IMR-90 (cell line): ENCODE data around the gene PAX9. TPM values are rescaled to one million over a fixed set of nuclear protein-coding genes. Genes with fewer than 3 reads are reported as not detected.

Experiments used
- ATAC-seq: fragments of 200-7000 bp; cut with Tn5 transposase; 2 replicates; pipeline ENCODE4 v1.9.1; 2020; ENCODE audit warnings: low read depth, mild to moderate bottlenecking, moderate library complexity
- BruUV-seq: library from RNA; stranded (reverse); fragments of 400-500 nt; replicated peaks from 2 replicates; lab custom pipeline; 2021; lab: Mats Ljungman, UMichigan
- CTCF ChIA-PET: fragments of 300-600 bp; formaldehyde crosslinking; extraction: SDS; loops from one replicate; lab custom pipeline; 2021; ENCODE audit warnings: antibody characterized with exemption; lab: Yijun Ruan, JAX
- POLR2A ChIA-PET: fragments of 300-600 bp; sonication (Branson Sonifier 250); formaldehyde crosslinking; loops from one replicate; lab custom pipeline; 2022; ENCODE audit warnings: antibody characterized with exemption; ENCODE audit not compliant: unreplicated experiment; lab: Charles Lee
- DNase-seq: peaks from one replicate; pipeline ENCODE4 v3.0.0; 2013
- H2AFZ ChIP-seq: replicated peaks from 2 replicates; pipeline ENCODE3; 2013; ENCODE audit warnings: low read length, mild to moderate bottlenecking; ENCODE audit not compliant: poor library complexity
- H2AK5ac ChIP-seq: 2 replicates; pipeline ENCODE4 v1.6.1; 2013; ENCODE audit warnings: low read depth, low read length, inconsistent platforms
- H2AK9ac ChIP-seq: replicated peaks from 2 replicates; pipeline ENCODE3; 2013; ENCODE audit warnings: mild to moderate bottlenecking, low read depth, low read length, moderate library complexity; ENCODE audit not compliant: poor library complexity
- H2BK120ac ChIP-seq: 2 replicates; pipeline ENCODE4 v1.6.1; 2013; ENCODE audit warnings: low read depth, low read length, inconsistent platforms
- H2BK15ac ChIP-seq: 3 replicates; pipeline ENCODE4 v1.6.1; 2013; ENCODE audit warnings: low read depth, low read length, inconsistent platforms
- H2BK20ac ChIP-seq: 2 replicates; pipeline ENCODE4 v1.6.1; 2013; ENCODE audit warnings: low read depth, mild to moderate bottlenecking, inconsistent platforms, low read length, moderate library complexity
- H2BK5ac ChIP-seq: 2 replicates; pipeline ENCODE4 v1.6.1; 2013; ENCODE audit warnings: mild to moderate bottlenecking, low read depth, low read length, inconsistent platforms; ENCODE audit not compliant: poor library complexity, severe bottlenecking
- H3K14ac ChIP-seq: replicated peaks from 2 replicates; pipeline ENCODE4 v1.6.1; 2013; ENCODE audit warnings: low read depth, low read length, inconsistent platforms
- H3K18ac ChIP-seq: 2 replicates; pipeline ENCODE4 v1.6.1; 2013; ENCODE audit warnings: low read depth, low read length, control low read depth
- H3K23ac ChIP-seq: 2 replicates; pipeline ENCODE4 v1.6.1; 2013; ENCODE audit warnings: low read depth, low read length, inconsistent platforms
- H3K27ac ChIP-seq: 2 replicates; pipeline ENCODE4 v1.5.1; 2013; ENCODE audit warnings: mild to moderate bottlenecking, control low read depth, low read length; ENCODE audit not compliant: insufficient read depth
- H3K27me3 ChIP-seq: 2 replicates; pipeline ENCODE4 v1.6.1; 2013; ENCODE audit warnings: low read length; ENCODE audit not compliant: control insufficient read depth, insufficient read depth
- H3K36me3 ChIP-seq: 2 replicates; pipeline ENCODE4 v1.6.1; 2013; ENCODE audit warnings: low read length, mixed read lengths; ENCODE audit not compliant: control insufficient read depth, insufficient read depth
- H3K4ac ChIP-seq: 2 replicates; pipeline ENCODE4 v1.6.1; 2013; ENCODE audit warnings: low read depth, low read length, inconsistent platforms
- H3K4me1 ChIP-seq: 2 replicates; pipeline ENCODE4 v1.6.1; 2013; ENCODE audit warnings: low read length, mixed read lengths; ENCODE audit not compliant: control insufficient read depth, insufficient read depth
- H3K4me2 ChIP-seq: 2 replicates; pipeline ENCODE4 v1.6.1; 2013; ENCODE audit warnings: low read depth, mild to moderate bottlenecking, control low read depth, low read length, moderate library complexity
- H3K4me3 ChIP-seq: 2 replicates; pipeline ENCODE4 v1.5.1; 2013; ENCODE audit warnings: low read depth, mild to moderate bottlenecking, control low read depth, low read length, moderate library complexity; ENCODE audit not compliant: insufficient read depth
- H3K56ac ChIP-seq: 2 replicates; pipeline ENCODE4 v1.6.1; 2013; ENCODE audit warnings: low read length, inconsistent platforms; ENCODE audit not compliant: insufficient read depth; ENCODE audit errors: extremely low read depth
- H3K79me1 ChIP-seq, 2 experiments: 2 replicates each; pipeline ENCODE4 v1.6.1; 2013; ENCODE audit warnings: low read length in 2 of 2, inconsistent platforms in 1 of 2, low read depth in 1 of 2
- H3K9ac ChIP-seq: 2 replicates; pipeline ENCODE4 v1.6.1; 2013; ENCODE audit warnings: low read depth, low read length, control low read depth
- H3K9me1 ChIP-seq: 2 replicates; pipeline ENCODE4 v1.6.1; 2013; ENCODE audit warnings: low read length, inconsistent platforms; ENCODE audit not compliant: insufficient read depth
- H3K9me3 ChIP-seq: 2 replicates; pipeline ENCODE4 v1.6.1; 2013; ENCODE audit warnings: low read length; ENCODE audit not compliant: control insufficient read depth, insufficient read depth
- H4K20me1 ChIP-seq: 2 replicates; pipeline ENCODE4 v1.6.1; 2013; ENCODE audit warnings: low read length, inconsistent platforms; ENCODE audit not compliant: insufficient read depth
- H4K5ac ChIP-seq: 2 replicates; pipeline ENCODE4 v1.6.1; 2013; ENCODE audit warnings: mild to moderate bottlenecking, low read depth, low read length, control low read depth
- H4K8ac ChIP-seq, 2 experiments: 2 replicates each; pipeline ENCODE4 v1.6.1; 2013; ENCODE audit warnings: low read depth in 2 of 2, low read length in 2 of 2, control low read depth in 1 of 2, inconsistent platforms in 1 of 2
- H4K91ac ChIP-seq: 2 replicates; pipeline ENCODE4 v1.6.1; 2013; ENCODE audit warnings: low read depth, low read length, inconsistent platforms; ENCODE audit not compliant: insufficient read depth
- CEBPB ChIP-seq: IDR thresholded peaks from 2 replicates; pipeline ENCODE4 v1.6.1; 2012; ENCODE audit warnings: low read depth, low read length, improper control_type of control experiment
- CHD1 ChIP-seq: IDR thresholded peaks from 2 replicates; pipeline ENCODE4 v1.6.1; 2012; ENCODE audit warnings: low read depth, low read length, improper control_type of control experiment
- ELK1 ChIP-seq: fragments of 150-350 bp; IDR thresholded peaks from 2 replicates; pipeline ENCODE4 v1.6.1; 2016; ENCODE audit warnings: low read depth, mild to moderate bottlenecking, low read length, moderate library complexity, borderline replicate concordance
- FOS ChIP-seq: fragments of 150-350 bp; IDR thresholded peaks from 2 replicates; pipeline ENCODE4 v1.6.1; 2016; ENCODE audit warnings: low read depth, low read length
- MAZ ChIP-seq: IDR thresholded peaks from 2 replicates; pipeline ENCODE4 v1.6.1; 2012; ENCODE audit warnings: low read depth, mild to moderate bottlenecking, low read length, improper control_type of control experiment, moderate library complexity, borderline replicate concordance
- NFE2L2 ChIP-seq: fragments of 150-350 bp; IDR thresholded peaks from 2 replicates; pipeline ENCODE4 v1.6.1; 2016; ENCODE audit warnings: low read depth, mild to moderate bottlenecking, low read length
- POLR2A ChIP-seq: IDR thresholded peaks from 2 replicates; pipeline ENCODE4 v1.6.1; 2012; ENCODE audit warnings: mild to moderate bottlenecking, low read depth, low read length
- RCOR1 ChIP-seq: IDR thresholded peaks from 2 replicates; pipeline ENCODE4 v1.6.1; 2012; ENCODE audit warnings: mild to moderate bottlenecking, low read length, improper control_type of control experiment; ENCODE audit not compliant: insufficient replicate concordance
- RFX5 ChIP-seq: IDR thresholded peaks from 2 replicates; pipeline ENCODE4 v1.8.0; 2012; ENCODE audit warnings: low read depth, mild to moderate bottlenecking, low read length, moderate library complexity
- SMC3 ChIP-seq: fragments of 150-350 bp; IDR thresholded peaks from 2 replicates; pipeline ENCODE4 v1.6.1; 2016; ENCODE audit warnings: low read depth, mild to moderate bottlenecking, antibody characterized with exemption, low read length, moderate library complexity
- WGBS, 2 experiments: methylation state at CpG; one replicate each; pipeline versions ENCODE4 v1.1.5 to v1.1.7; 2013; ENCODE audit warnings: missing lambda C conversion rate in 2 of 2; ENCODE audit not compliant: insufficient read length in 1 of 2; ENCODE audit errors: extremely low coverage in 2 of 2; 5-methylcytosine and 5-hydroxymethylcytosine counted together
- dilution Hi-C: fragments of 300-500 bp; cut with HindIII; formaldehyde crosslinking; loops from one replicate; pipeline ENCODE4 v1.14.3; 2018; ENCODE audit warnings: low sequenced_read_pairs; ENCODE audit not compliant: unreplicated experiment
- in situ Hi-C: fragments of 300-500 bp; cut with MboI; formaldehyde crosslinking; loops from 3 replicates; pipeline ENCODE4 v1.14.3; 2019; ENCODE audit warnings: low sequenced_read_pairs, inconsistent platforms, mixed read lengths
- intact Hi-C: fragments of 100-400 bp; cut with micrococcal nuclease; formaldehyde crosslinking; loops from 2 replicates; pipeline ENCODE4 v1.10.0; 2022
- polyA plus RNA-seq, 3 experiments: library from polyadenylated mRNA; depleted of rRNA; stranded (reverse); fragments of >200 nt; gene quantifications; 2 replicates each; pipeline ENCODE4 v1.2.3, GENCODE V29; 2012; ENCODE audit warnings: low replicate concordance in 1 of 3
- total RNA-seq: library from RNA; depleted of rRNA; stranded (reverse); fragments of >200 nt; gene quantifications from 2 replicates; pipeline ENCODE4 v1.2.3, GENCODE V29; 2012

PAX9 gene
- total and polyA plus RNA-seq, 2 of the 4 experiments (the other 2 are of a cell fraction), result not detected

GRCh38 chr14:36718216-36718615 is 56.6 kb downstream of the PAX9 start:
- Histone ChIP-seq H4K20me1 (no peaks in the 10 kb centered on the region), H3K79me1 (no peaks in the 10 kb centered on the region), H3K9me3 (no peaks in the 10 kb centered on the region), H3K23ac (no peak overlapping the region), H2AK5ac (no peak overlapping the region), H3K4ac (no peak overlapping the region), H4K8ac (no peak overlapping the region), H3K4me2 (no peak overlapping the region), H2AK9ac (no peak overlapping the region), H2BK15ac (no peak overlapping the region), H4K91ac (no peak overlapping the region), H3K56ac (no peak overlapping the region), H2BK120ac (no peak overlapping the region), H3K4me1 (no peaks in the 10 kb centered on the region), H3K14ac (no peak overlapping the region), H3K27me3 (no peaks in the 10 kb centered on the region), H3K36me3 (no peaks in the 10 kb centered on the region), H4K5ac (no peak overlapping the region), H3K4me3 (no peak overlapping the region), H2BK5ac (no peak overlapping the region), H3K9ac (no peak overlapping the region), H3K27ac (no peak overlapping the region), H2AFZ (no peak overlapping the region), H2BK20ac (no peak overlapping the region), H3K18ac (no peak overlapping the region), H3K9me1 (no peaks in the 10 kb centered on the region)
- BruUV-seq, result no TSS peak
- POLR2A ChIA-PET, result no interaction called here
- TF ChIP-seq FOS (no peak), RFX5 (no peak), RCOR1 (no peak), MAZ (no peak), SMC3 (no peak), NFE2L2 (no peak), ELK1 (no peak), POLR2A (no peak), CEBPB (no peak), CHD1 (no peak)
- intact Hi-C loops (no loop called here), in situ Hi-C loops (no loop called here), dilution Hi-C loops (no loop called here)
- CTCF ChIA-PET, result no interaction called here
- no CpG with 5 or more reads among the region's 1 CpG for WGBS, 2 experiments
- DNase-seq (no peak), ATAC-seq (no peak)
